Keratinocyte (primary cell): ENCODE measurements around the gene LYZL1. TPM values are rescaled to one million over a fixed set of nuclear protein-coding genes. Genes with fewer than 3 reads are reported as not detected.

Experiments used
- DNase-seq: peaks from one replicate; pipeline ENCODE4 v3.0.0-alpha.2; 2011; ENCODE audit warnings: low read depth, missing footprints, low spot score
- FAIRE-seq: peaks from 2 replicates; lab custom pipeline; 2011; peaks lifted over from hg19 to GRCh38; lab: Jason Lieb, UNC
- H2AFZ ChIP-seq: 2 replicates; pipeline ENCODE4 v1.6.0; 2012; ENCODE audit warnings: low read length, control low read depth, inconsistent platforms; ENCODE audit not compliant: control insufficient read depth
- H3K27ac ChIP-seq: 2 replicates; pipeline ENCODE4 v1.5.1; 2011; ENCODE audit warnings: low read length; ENCODE audit not compliant: control insufficient read depth, insufficient read depth
- H3K27me3 ChIP-seq: 3 replicates; pipeline ENCODE4 v1.6.0; 2011; ENCODE audit warnings: low read length; ENCODE audit not compliant: control insufficient read depth, insufficient read depth; ENCODE audit errors: extremely low read depth
- H3K36me3 ChIP-seq, 2 experiments: 2 replicates in 1 of 2; 3 replicates in 1 of 2; pipeline ENCODE4 v1.5.1; 2011; ENCODE audit warnings: low read length in 2 of 2, mild to moderate bottlenecking in 1 of 2; ENCODE audit not compliant: control insufficient read depth in 2 of 2, insufficient read depth in 2 of 2; ENCODE audit errors: extremely low read depth in 1 of 2
- H3K4me1 ChIP-seq: 3 replicates; pipeline ENCODE4 v1.5.1; 2011; ENCODE audit warnings: low read length; ENCODE audit not compliant: control insufficient read depth, insufficient read depth; ENCODE audit errors: extremely low read depth
- H3K4me2 ChIP-seq: 3 replicates; pipeline ENCODE4 v1.6.0; 2011; ENCODE audit warnings: low read depth, low read length; ENCODE audit not compliant: control insufficient read depth, insufficient read depth; ENCODE audit errors: extremely low read depth
- H3K4me3 ChIP-seq, 3 experiments: fragments of 200-600 bp in 1 of 3; sonication (generic) in 1 of 3; 2 replicates in 2 of 3; 3 replicates in 1 of 3; pipeline ENCODE4 v1.5.1; 2011 to 2016; ENCODE audit warnings: low read length in 3 of 3, mild to moderate bottlenecking in 3 of 3, control low read depth in 2 of 3, inconsistent platforms in 1 of 3, low read depth in 1 of 3, mixed read lengths in 1 of 3, mixed run types in 1 of 3, moderate library complexity in 1 of 3; ENCODE audit not compliant: control insufficient read depth in 2 of 3, insufficient read depth in 2 of 3; ENCODE audit errors: extremely low read depth in 1 of 3
- H3K79me2 ChIP-seq: 2 replicates; pipeline ENCODE4 v1.6.0; 2012; ENCODE audit warnings: low read length; ENCODE audit not compliant: control insufficient read depth, insufficient read depth
- H3K9ac ChIP-seq: 3 replicates; pipeline ENCODE4 v1.6.0; 2011; ENCODE audit warnings: low read length; ENCODE audit not compliant: control insufficient read depth, insufficient read depth; ENCODE audit errors: extremely low read depth
- H3K9me1 ChIP-seq: 3 replicates; pipeline ENCODE4 v1.6.0; 2011; ENCODE audit warnings: low read length; ENCODE audit not compliant: control insufficient read depth, insufficient read depth; ENCODE audit errors: extremely low read depth
- H3K9me3 ChIP-seq: 2 replicates; pipeline ENCODE4 v1.5.1; 2012; ENCODE audit warnings: low read depth, low read length; ENCODE audit not compliant: control insufficient read depth
- H4K20me1 ChIP-seq: 3 replicates; pipeline ENCODE4 v1.6.0; 2011; ENCODE audit warnings: low read length; ENCODE audit not compliant: control insufficient read depth, insufficient read depth; ENCODE audit errors: extremely low read depth
- CTCF ChIP-seq, 3 experiments: IDR thresholded peaks in 1 of 3; conservative IDR thresholded peaks in 1 of 3; optimal IDR thresholded peaks in 1 of 3; 2 replicates in 2 of 3; 3 replicates in 1 of 3; pipeline versions ENCODE3 to v1.5.1; 2011; ENCODE audit warnings: low read length in 3 of 3, mild to moderate bottlenecking in 3 of 3, moderate library complexity in 2 of 3, control low read depth in 1 of 3, inconsistent platforms in 1 of 3; ENCODE audit not compliant: insufficient read depth in 2 of 3; ENCODE audit errors: extremely low read depth in 1 of 3
- EZH2 ChIP-seq: IDR thresholded peaks from one replicate; pipeline ENCODE4 v1.6.1; 2012; ENCODE audit warnings: inconsistent platforms, mild to moderate bottlenecking, low read length, moderate library complexity
- dilution Hi-C: fragments of 300-500 bp; cut with MboI; formaldehyde crosslinking; loops from one replicate; pipeline ENCODE4 v1.7.0; 2020; ENCODE audit warnings: low sequenced_read_pairs; ENCODE audit not compliant: extremely low pct_ligation_motif_present
- polyA plus RNA-seq, 5 experiments: library from polyadenylated mRNA; depleted of rRNA in 3 of 5; stranded (reverse) in 3 of 5; stranded (forward) in 1 of 5; unstranded in 1 of 5; fragments of >200 nt; gene quantifications; 1 replicate in 1 of 5; 2 replicates in 3 of 5; 3 replicates in 1 of 5; pipeline versions ENCODE4 v1.2.1 to v1.2.3, GENCODE V29; 2011 to 2012; ENCODE audit warnings: missing spikeins in 2 of 5, low read depth in 1 of 5, low replicate concordance in 1 of 5

The LYZL1 gene
- polyA plus RNA-seq, 1 donor (not counting 4 experiments of a cell fraction or from before 2014, with no cell fraction given) = not detected

- no peaks in the 10 kb centered on the region for H3K4me1 ChIP-seq
- H2AFZ ChIP-seq = no peak overlapping the region
- DNase-seq = no peak
- TF ChIP-seq EZH2 (no peak), CTCF (optimal IDR thresholded peaks at IDR 0.05 in 1 of 3, IDR thresholded peaks at IDR 0.05 in 1 of 3, conservative IDR thresholded peaks at IDR 0.05 in 1 of 3; ENCODE audit: extremely low read depth in 1 of 3, insufficient read depth in 2 of 3, low read length in 3 of 3) (no peak)
- H3K27me3 ChIP-seq = peaks cover 2% of the 10 kb centered on the region
- dilution Hi-C loops = no loop called here
- H4K20me1 ChIP-seq = no peaks in the 10 kb centered on the region
- H3K9me3 ChIP-seq = no peaks in the 10 kb centered on the region
- H3K27ac ChIP-seq = no peak overlapping the region
- H3K79me2 ChIP-seq = no peaks in the 10 kb centered on the region
- no peak overlapping the region for H3K4me3 ChIP-seq
- no peak overlapping the region for H3K4me2 ChIP-seq
- no peaks in the 10 kb centered on the region for H3K9me1 ChIP-seq
- H3K9ac ChIP-seq = no peak overlapping the region
- no peaks in the 10 kb centered on the region for H3K36me3 ChIP-seq
- FAIRE-seq = no peak
Measured at GRCh38 chr10:29343607-29344038, 54.8 kb downstream of the LYZL1 start.

- H3K9ac ChIP-seq = no peak overlapping the region
- no peaks in the 10 kb centered on the region for H3K36me3 ChIP-seq
- DNase-seq (no peak), FAIRE-seq (no peak)
- H2AFZ ChIP-seq = no peak overlapping the region
- H3K27me3 ChIP-seq = peaks cover 2% of the 10 kb centered on the region
- dilution Hi-C loops = no loop called here
- H3K4me1 ChIP-seq = no peaks in the 10 kb centered on the region
- H3K9me1 ChIP-seq = no peaks in the 10 kb centered on the region
- H3K9me3 ChIP-seq = no peaks in the 10 kb centered on the region
- H3K4me3 ChIP-seq = no peak overlapping the region
- no peak overlapping the region for H3K4me2 ChIP-seq
- no peaks in the 10 kb centered on the region for H3K79me2 ChIP-seq
- H3K27ac ChIP-seq = no peak overlapping the region
- no peaks in the 10 kb centered on the region for H4K20me1 ChIP-seq
- TF ChIP-seq EZH2 (no peak), CTCF (optimal IDR thresholded peaks at IDR 0.05 in 1 of 3, IDR thresholded peaks at IDR 0.05 in 1 of 3, conservative IDR thresholded peaks at IDR 0.05 in 1 of 3; ENCODE audit: extremely low read depth in 1 of 3, insufficient read depth in 2 of 3, low read length in 3 of 3) (no peak)
Measured at GRCh38 chr10:29344073-29344820, 55.4 kb downstream of the LYZL1 start.
